Kidney tubule cell (primary cell): Measurements from ENCODE around the gene ZNF485.
"Not testable (repeated sequence)": the region's sequence is repeated elsewhere in the genome, so short reads cannot be mapped to it uniquely, and the experiment has no call there.

Experiments
- DNase-seq: peaks from one replicate; pipeline ENCODE4 v3.0.0-alpha.2; 2018; ENCODE audit warnings: low spot score

The ZNF485 gene

GRCh38 chr10:43605850-43606322 is 352 bp upstream of the ZNF485 start:
- DNase-seq: no peak

DNA sequence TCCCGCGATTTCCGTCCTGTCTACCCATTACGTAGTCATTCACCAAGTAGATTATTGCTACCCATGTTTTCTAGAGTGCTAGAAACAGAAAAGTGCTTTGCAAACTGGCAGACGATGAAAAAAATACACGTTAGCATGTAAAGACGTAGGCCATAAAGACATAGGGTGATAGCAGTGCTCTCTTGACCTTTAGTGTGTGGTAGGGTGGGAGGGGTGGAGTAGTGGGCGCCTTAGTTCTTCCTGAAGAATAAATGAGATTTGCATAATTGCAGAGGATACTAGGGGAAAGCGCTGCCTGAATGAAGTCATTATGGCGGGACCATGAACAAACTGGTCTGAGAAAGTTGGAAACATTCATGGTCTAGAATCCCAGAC is 948 bp downstream of the ZNF485 start:
- no peak for DNase-seq

DNA sequence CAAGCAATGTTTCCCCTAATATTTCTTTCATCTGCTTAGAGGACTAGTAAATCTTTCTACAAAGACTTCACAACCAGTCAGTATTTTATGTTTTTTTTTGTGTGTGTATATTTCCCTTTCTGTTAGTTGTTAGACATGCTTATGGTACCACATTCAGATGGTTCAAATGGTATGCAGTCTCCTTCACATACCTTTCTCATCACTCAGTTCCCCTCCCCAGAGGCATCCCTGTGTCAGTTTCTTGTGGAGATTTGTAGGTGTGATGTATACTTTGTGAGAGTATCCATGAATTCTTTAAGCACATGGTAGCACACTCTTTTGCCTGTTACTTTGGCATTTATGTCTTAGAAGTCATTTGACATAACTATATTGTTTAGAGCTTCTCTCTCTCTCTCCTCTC is 4.4 kb downstream of the ZNF485 start:
- peak; percentile 60 for DNase-seq

DNA sequence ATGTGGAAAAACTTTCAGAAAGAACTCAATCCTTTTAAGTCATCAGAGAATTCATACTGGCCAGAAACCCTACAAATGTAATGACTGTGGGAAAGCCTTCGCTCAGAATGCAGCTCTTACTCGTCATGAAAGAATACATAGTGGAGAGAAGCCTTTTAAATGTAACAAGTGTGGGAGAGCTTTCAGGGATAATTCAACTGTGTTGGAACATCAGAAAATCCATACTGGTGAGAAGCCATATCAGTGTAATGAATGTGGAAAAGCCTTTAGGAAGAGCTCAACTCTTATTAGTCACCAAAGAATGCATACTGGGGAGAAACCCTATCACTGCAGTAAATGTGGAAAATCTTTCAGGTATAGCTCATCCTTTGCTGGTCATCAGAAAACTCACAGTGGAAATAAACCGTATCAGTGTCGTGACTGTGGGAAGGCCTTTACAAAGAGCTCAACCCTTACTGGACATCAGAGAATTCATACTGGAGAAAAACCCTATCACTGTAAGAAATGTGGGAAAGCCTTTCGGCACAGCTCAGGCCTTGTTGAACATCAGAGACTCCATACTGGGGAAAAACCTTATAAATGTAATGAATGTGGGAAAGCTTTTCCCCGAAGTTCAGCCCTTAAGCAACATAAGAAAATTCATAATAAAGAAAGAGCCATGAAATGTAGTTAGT is 10.6 kb downstream of the ZNF485 start:
- no peak for DNase-seq

DNA sequence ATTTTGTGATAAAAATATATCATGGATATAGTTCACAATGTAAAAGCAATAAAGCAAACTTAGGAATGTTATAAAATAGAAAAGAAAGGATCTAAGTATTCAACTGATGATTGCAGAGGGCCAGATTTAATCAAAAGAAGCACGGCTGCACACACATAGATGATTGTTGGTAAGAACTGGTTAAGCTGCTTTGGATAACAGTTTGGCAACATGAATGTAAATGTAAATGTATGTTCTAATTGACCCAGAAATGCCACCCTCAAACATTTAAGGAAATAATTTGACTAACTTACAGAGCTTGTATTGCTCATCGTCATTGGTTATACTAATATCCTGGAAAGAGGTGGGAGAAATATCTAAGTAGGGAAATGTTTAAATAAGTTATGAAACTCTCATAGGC is 13.1 kb downstream of the ZNF485 start:
- DNase-seq: no peak

DNA sequence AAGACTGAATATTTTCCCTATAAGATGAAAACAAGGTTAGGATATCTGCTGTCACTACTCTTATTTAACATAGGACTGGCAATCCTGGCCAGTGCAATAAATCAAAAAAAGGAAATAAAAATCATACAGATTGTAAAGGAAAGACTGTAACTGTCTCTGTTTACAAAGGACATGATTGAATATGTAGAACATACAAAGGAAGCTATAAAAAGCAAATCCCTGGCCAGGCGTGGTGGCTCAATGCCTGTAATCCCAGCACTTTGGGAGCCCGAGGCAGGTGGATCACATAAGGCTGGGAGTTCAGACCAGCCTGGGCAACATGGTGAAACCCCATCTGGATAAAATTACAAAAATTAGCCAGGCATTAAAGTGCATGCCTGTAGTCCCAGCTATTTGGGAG is 15.8 kb downstream of the ZNF485 start:
- no peak for DNase-seq

GRCh38 chr10:43623351-43623750 is 17.1 kb downstream of the ZNF485 start:
- DNase-seq: peak; percentile 22

DNA sequence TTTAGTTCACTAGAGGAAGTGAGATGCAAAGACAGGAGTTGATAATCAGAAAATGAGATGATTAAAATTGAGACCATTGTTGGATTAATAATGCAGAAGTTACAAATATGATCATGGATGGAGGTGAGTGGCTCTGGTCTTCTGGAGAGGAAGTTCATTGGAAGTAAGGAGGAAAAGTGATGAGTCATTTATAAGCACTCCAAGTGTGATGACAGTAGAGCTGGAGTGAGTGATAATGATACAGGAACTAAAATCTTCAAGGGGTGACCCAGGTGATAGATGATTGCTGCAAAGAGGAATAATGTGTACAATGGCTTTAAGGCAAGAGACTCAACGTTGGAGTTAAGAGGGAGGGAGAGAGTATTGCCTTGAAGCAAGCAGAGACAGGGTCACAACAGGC is 21.7 kb downstream of the ZNF485 start:
- DNase-seq: peak; percentile 3

- no peak for DNase-seq
These were observed 22.7 kb downstream of the ZNF485 start for GRCh38 chr10:43628956-43629355.

- not testable (repeated sequence) for DNase-seq
These were observed 29.6 kb downstream of the ZNF485 start for GRCh38 chr10:43635816-43636215.

- DNase-seq: no peak
These were observed 34.4 kb downstream of the ZNF485 start for GRCh38 chr10:43640603-43641002.

- no peak for DNase-seq
These were observed 38.0 kb downstream of the ZNF485 start for GRCh38 chr10:43644252-43644651.

DNA sequence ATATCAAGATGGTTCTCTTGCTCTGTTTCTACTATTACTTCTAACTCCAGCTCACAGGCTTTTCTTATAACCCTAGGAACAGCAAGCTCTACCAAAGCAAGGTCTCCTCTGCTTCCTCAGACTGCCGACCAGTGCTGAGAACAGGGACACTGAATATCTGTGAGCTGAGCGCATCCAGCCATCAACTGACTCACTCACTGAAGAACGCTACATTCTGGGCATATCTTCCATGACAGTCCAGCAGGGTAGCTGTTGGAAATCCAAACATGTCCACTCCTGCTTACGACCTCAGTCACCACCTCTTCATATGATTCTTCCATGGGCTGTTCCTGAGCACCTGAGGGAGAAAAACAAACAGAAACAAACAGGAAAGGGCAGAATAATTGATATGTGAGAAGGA is 39.6 kb downstream of the ZNF485 start:
- DNase-seq: no peak

DNA sequence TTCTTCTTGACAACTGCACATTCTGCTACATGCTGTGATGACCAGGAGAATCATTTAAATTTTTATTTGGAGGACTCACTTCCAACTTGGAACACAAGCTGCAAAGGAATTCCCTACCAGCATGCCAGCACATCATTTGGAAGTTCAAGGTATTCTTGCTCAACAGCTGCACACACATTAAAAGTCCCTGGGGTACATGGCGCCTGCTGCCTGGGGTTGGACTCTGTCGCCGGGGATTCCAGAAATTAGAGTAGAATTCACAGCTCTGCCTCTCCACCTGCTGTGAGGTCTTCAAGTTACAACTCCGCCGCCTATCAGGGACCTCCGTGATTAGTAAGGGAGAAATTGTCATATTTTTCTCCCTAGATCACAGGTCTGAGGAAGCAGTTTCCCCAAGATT is 41.3 kb downstream of the ZNF485 start:
- no peak for DNase-seq

DNA sequence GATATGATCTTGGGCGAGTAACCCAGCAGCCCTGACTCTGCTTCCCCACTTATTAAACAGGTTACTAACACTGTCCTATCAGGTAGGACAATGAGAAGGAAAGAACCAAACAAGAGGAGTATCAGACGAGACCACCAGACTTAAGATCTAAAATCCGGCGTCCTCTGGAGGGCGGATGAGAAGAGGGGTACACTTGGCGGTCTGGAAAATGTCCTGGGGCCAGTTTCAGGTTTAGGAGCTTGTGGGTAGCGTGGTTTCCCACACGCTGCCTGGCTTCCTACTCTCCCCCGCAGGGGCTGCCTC is 41.8 kb downstream of the ZNF485 start:
- no peak for DNase-seq

DNA sequence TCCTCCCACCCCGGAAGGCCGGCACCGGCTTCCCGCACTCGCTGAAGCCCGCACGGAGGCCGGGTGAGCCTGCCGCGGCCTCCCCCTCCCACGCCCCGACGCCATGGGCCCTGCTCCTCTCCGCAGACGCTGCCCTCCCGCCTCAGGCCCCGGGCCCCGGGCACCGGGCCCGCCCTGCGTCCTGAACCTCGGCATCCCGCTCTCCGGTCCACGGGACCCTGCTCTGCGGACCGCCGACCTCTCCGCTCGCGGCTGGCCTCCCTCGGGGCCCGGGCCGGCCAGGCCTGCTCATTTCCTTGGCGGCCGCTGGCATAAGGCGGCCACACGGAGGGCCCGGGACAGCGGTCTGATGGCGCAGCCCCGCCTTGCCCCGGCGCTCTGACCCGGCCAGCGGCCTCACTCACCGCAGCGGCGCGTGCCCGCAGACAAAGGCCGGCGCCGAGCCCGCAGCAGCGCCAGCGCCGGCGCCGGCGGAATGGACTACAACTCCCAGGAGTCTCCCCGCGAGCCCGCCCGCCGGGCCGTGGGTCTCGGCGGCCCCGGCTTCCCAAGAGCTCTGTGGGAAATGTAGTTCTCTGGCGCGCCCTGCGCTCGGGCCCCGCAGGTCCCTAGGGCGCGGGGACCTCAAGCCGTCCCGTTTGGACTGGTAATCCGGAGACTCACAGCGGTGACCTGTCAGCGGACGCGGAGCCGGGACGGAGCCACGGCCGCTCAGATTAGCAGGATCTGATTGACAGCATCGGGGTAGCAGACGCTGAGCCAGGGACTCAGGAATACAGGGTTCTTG is 42.4 kb downstream of the ZNF485 start, which contains the start of gene ZNF32:
Gene ZNF32 (minus strand): TSS at position 484 of the 787 bp plus-strand sequence. CDS start 2,748 bp downstream, outside the sequence.
- DNase-seq: peak; percentile 88

DNA sequence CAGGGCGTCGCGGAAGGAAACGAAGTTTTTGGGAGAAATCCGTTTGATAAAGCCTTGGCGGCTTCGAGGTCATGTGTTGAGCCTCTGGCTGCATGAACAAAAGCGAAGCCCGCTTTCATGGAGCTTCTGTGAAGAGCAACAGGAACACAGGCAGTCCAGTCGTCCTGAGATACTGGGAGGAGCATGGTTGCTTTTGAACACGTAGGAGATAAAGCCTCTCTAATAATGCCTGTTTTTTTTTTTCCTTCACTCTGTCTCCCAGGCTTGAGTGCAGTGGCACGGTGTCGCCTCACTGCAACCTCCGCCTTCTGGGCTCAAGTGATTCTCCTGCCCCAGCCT is 42.9 kb downstream of the ZNF485 start:
- no peak for DNase-seq

- DNase-seq: no peak
These were observed 47.5 kb downstream of the ZNF485 start for GRCh38 chr10:43653746-43654145.

DNA sequence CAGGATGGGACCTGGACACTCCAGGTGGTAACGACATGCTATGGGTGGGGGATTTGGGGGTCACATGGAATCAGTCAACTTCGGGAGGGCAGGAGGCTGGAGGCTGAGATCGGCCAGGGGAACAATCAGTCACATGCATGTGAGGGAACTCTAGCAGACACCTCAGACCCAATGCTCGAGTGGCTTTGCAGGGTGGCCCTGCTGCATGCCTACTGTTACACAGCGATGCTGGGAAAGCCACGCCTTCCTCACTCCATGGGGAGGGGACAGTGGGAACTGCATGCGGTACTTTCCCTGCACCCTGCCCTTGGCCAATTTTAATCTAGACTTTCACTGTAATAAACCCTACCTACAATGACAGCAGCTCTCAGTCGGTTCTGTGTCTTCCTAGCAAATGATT is 49.1 kb downstream of the ZNF485 start:
- no peak for DNase-seq

GRCh38 chr10:43658227-43658626 is 52.0 kb downstream of the ZNF485 start:
- no peak for DNase-seq

DNA sequence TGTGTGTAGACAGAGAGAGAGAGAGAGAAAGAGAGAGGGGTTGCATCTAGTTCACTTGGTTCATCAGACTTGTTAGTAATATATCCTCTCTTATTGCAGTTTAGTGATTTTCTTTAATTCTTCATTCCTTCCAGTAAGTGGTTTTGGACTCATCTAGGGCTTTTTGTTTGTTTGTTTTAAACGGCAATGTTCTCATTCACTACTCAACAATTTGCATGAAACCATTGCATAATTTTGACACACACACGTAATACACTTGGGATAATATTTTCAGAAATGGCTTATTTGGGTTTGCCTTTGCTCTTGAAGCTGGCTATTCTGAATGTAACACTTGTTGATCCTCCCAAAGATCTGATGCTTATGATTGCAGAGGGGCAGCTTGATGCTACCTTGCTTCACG is 58.8 kb downstream of the ZNF485 start:
- no peak for DNase-seq

DNA sequence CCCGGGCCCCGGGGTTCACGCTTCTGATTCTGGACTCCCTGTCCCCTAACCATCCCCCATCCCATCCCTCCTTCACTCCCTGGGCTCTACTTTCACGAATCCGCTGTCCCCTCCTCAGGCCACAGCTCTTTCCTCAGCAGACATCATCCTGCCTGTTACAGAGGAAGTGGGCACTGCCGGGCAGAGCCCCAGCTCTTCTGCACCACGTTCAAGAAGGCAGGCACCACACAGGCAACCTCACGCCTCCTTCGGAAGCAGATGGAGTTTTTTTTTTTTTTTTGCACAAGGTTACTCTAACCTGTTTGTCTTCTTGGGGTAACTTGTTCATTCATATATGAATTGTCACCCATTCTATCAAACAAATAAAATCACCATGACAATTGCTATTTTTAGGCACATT is 60.3 kb downstream of the ZNF485 start:
- DNase-seq: no peak

DNA sequence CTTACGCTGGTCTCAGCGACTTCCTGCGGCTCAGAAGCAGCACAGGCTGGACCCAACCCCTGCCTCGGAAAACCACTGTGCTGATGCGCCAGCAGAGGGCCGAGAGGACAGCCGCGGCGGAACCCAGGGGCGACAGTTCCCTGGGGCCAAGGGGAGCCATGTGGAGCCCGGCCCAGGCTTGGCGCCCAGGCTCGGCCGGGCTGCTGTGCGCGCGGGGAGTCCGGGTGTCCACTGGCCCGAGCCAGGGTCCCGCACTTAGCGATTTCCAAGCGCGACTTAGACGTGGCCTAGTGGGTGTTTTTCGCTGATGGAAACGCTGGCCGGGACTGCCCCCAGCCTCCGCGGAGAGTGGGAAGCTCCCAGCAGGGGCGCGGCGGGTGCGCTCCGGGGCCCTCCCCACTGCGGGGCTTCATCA is 61.1 kb downstream of the ZNF485 start:
- DNase-seq: peak; percentile 48
